Natural killer cell (primary cell): ENCODE results near the gene PRKCB. TPM values are rescaled to one million over a fixed set of nuclear protein-coding genes. Genes with fewer than 3 reads are reported as not detected.

Experiments used
- ATAC-seq, 3 donors: fragments of 150-1000 bp in 2 of 3; fragments of 200-7000 bp in 1 of 3; cut with Tn5 transposase; 1 replicate in 1 of 3; 2 replicates in 2 of 3; pipeline ENCODE4 v1.10.0; 2021; ENCODE audit warnings: mild to moderate bottlenecking in 2 of 3, moderate library complexity in 2 of 3
- DNase-seq, 2 donors: peaks; one replicate each; pipeline versions ENCODE4 v3.0.0 to v3.0.0-alpha.2; 2013 to 2021; ENCODE audit warnings: mixed read lengths in 1 of 2
- H3K27ac ChIP-seq: one replicate; pipeline ENCODE4 v1.5.1; 2013; ENCODE audit warnings: mild to moderate bottlenecking, low read length
- H3K27me3 ChIP-seq: one replicate; pipeline ENCODE4 v1.6.1; 2013; ENCODE audit warnings: low read length; ENCODE audit not compliant: control insufficient read depth, insufficient read depth
- H3K36me3 ChIP-seq: one replicate; pipeline ENCODE4 v1.6.1; 2013; ENCODE audit warnings: low read length; ENCODE audit not compliant: control insufficient read depth, insufficient read depth
- H3K4me1 ChIP-seq: one replicate; pipeline ENCODE4 v1.6.1; 2013; ENCODE audit warnings: low read length; ENCODE audit not compliant: control insufficient read depth, insufficient read depth
- H3K4me3 ChIP-seq: one replicate; pipeline ENCODE4 v1.5.1; 2013; ENCODE audit warnings: low read length
- H3K9me3 ChIP-seq: one replicate; pipeline ENCODE4 v1.6.1; 2013; ENCODE audit warnings: low read length; ENCODE audit not compliant: control insufficient read depth, insufficient read depth
- H3K27ac Mint-ChIP-seq, 2 donors: one replicate each; pipeline ENCODE4 v1.8.0; 2022; ENCODE audit warnings: mild to moderate bottlenecking in 2 of 2, mixed read lengths in 2 of 2, moderate library complexity in 1 of 2
- H3K27me3 Mint-ChIP-seq, 2 donors: one replicate each; pipeline ENCODE4 v1.8.0; 2022; ENCODE audit warnings: low read depth in 2 of 2, mixed read lengths in 2 of 2
- H3K36me3 Mint-ChIP-seq: one replicate; pipeline ENCODE4 v1.8.0; 2022; ENCODE audit warnings: mixed read lengths
- H3K4me1 Mint-ChIP-seq, 2 donors: one replicate each; pipeline ENCODE4 v1.8.0; 2022; ENCODE audit warnings: mixed read lengths in 2 of 2
- H3K4me3 Mint-ChIP-seq: one replicate; pipeline ENCODE4 v1.8.0; 2022; ENCODE audit warnings: mild to moderate bottlenecking, moderate library complexity, mixed read lengths
- H3K9me3 Mint-ChIP-seq, 2 donors: one replicate each; pipeline ENCODE4 v1.8.0; 2022; ENCODE audit warnings: mixed read lengths in 2 of 2
- CTCF ChIP-seq: fragments of 200-600 bp; IDR thresholded peaks from one replicate; pipeline ENCODE4 v1.8.0; 2022; ENCODE audit warnings: antibody characterized with exemption
- WGBS: methylation state at CpG from one replicate; pipeline ENCODE4 v1.1.7; 2013; ENCODE audit warnings: missing lambda C conversion rate; ENCODE audit not compliant: insufficient coverage; 5-methylcytosine and 5-hydroxymethylcytosine counted together
- intact Hi-C: fragments of 100-400 bp; cut with micrococcal nuclease; formaldehyde crosslinking; loops from one replicate; pipeline ENCODE4 v1.14.2; 2022
- total RNA-seq, 4 donors: library from RNA; stranded (reverse); fragments of 120-200 nt in 1 of 4; gene quantifications; one replicate each; pipeline versions ENCODE4 v1.2.3 to v1.2.4, GENCODE V29; 2013 to 2022

Gene PRKCB
- total RNA-seq, 3 donors from 2014 or later (not counting 1 experiment from before 2014, with no cell fraction given), result 182 to 222 (median 183) TPM

DNA sequence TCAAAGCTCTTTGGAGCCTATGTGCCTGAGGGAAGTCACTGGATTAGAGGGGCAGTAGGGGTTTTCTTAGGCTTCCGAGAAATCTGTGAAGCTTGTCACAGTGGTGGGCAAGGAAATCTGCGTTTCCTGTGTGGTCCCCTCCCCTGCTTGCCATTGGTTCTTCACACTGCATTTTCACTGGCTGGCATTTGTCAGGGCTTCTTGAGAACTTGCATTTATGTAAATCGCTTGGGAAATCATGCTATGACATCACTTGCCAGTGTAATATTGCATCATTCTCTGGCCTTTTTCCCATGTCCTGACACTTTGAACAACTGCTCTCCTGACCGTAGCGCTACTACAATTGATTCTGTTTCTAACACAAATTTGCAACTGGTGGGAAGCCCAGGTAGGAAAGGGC is 422.2 kb downstream of the PRKCB start:
- Histone ChIP-seq H3K4me1 (no peaks in the 10 kb centered on the region), H3K36me3 (no peaks in the 10 kb centered on the region), H3K4me3 (no peak overlapping the region), H3K9me3 (no peaks in the 10 kb centered on the region), H3K27ac (no peak overlapping the region), H3K27me3 (peaks cover 28% of the 10 kb centered on the region)
- DNase-seq (no peak), ATAC-seq (no peak)
- no peak for TF ChIP-seq CTCF
- H3K36me3 Mint-ChIP-seq, result no peaks in the 10 kb centered on the region
- no peak overlapping the region for H3K4me3 Mint-ChIP-seq
- WGBS, result 51% methylated on average over 5 of the region's 5 CpGs
- H3K27ac Mint-ChIP-seq, result no peak overlapping the region
- intact Hi-C loops, result no loop called here
- H3K4me1 Mint-ChIP-seq, result peaks cover 0 to 4% of the 10 kb centered on the region in 2 donors
- H3K9me3 Mint-ChIP-seq, result no peaks in the 10 kb centered on the region
- peaks cover 53 to 86% of the 10 kb centered on the region in 2 donors for H3K27me3 Mint-ChIP-seq

- H3K27ac ChIP-seq, result no peak overlapping the region
- no peak for ATAC-seq
- Mint-ChIP-seq H3K4me3 (no peak overlapping the region), H3K36me3 (no peaks in the 10 kb centered on the region), H3K27ac (no peak overlapping the region), H3K27me3 (peaks cover 49 to 78% of the 10 kb centered on the region in 2 donors), H3K4me1 (peaks cover 0 to 4% of the 10 kb centered on the region in 2 donors), H3K9me3 (no peaks in the 10 kb centered on the region)
- no peak overlapping the region for H3K4me3 ChIP-seq
- peaks cover 22% of the 10 kb centered on the region for H3K27me3 ChIP-seq
- intact Hi-C loops, result no loop called here
- no peaks in the 10 kb centered on the region for H3K36me3 ChIP-seq
- no peak for DNase-seq
- no CpG with 5 or more reads among the region's 1 CpG for WGBS
- H3K9me3 ChIP-seq, result no peaks in the 10 kb centered on the region
- TF ChIP-seq CTCF, result no peak
- no peaks in the 10 kb centered on the region for H3K4me1 ChIP-seq
Observed at GRCh38 chr16:24258791-24259190, 423.0 kb downstream of the PRKCB start.

- no peak overlapping the region for H3K4me3 Mint-ChIP-seq
- peaks cover 41% of the 10 kb centered on the region in 2 donors for H3K27me3 Mint-ChIP-seq
- H3K4me1 Mint-ChIP-seq, result no peaks in the 10 kb centered on the region
- no peaks in the 10 kb centered on the region for H3K9me3 ChIP-seq
- H3K36me3 ChIP-seq, result no peaks in the 10 kb centered on the region
- H3K36me3 Mint-ChIP-seq, result no peaks in the 10 kb centered on the region
- H3K27ac Mint-ChIP-seq, result no peak overlapping the region
- no peaks in the 10 kb centered on the region for H3K4me1 ChIP-seq
- intact Hi-C loops, result no loop called here
- no peaks in the 10 kb centered on the region for H3K9me3 Mint-ChIP-seq
- no peak overlapping the region for H3K4me3 ChIP-seq
- no peak overlapping the region for H3K27ac ChIP-seq
- no peak for DNase-seq
- H3K27me3 ChIP-seq, result peaks cover 5% of the 10 kb centered on the region
- no peak for TF ChIP-seq CTCF
- no peak for ATAC-seq
Observed at GRCh38 chr16:24262816-24263215, 427.0 kb downstream of the PRKCB start.

Other genes with a start within 250 kb of the PRKCB start
- 10 to 100 TPM; 27.3 to 30.5 (median 28.3) TPM for gene NDUFAB1, start 239.7 kb upstream of the PRKCB start, total RNA-seq
- gene PALB2, start 194.7 kb upstream of the PRKCB start, total RNA-seq, result 10 to 100 TPM; 10.7 to 12.8 (median 10.9) TPM
- gene DCTN5, start 194.5 kb upstream of the PRKCB start, total RNA-seq, result 10 to 100 TPM; 60.7 to 72.1 (median 65.8) TPM
- gene PLK1, start 157.1 kb upstream of the PRKCB start, total RNA-seq, result 1 to 10 TPM in 2 of 3 donors, under 1 TPM in 1; 0.66 to 2.9 (median 1.7) TPM
- gene ERN2, start 122.8 kb upstream of the PRKCB start, total RNA-seq, result not detected
- not detected for gene CHP2, start 81.0 kb upstream of the PRKCB start, total RNA-seq